Measurements from ENCODE around the gene ABCC1. TPM values are rescaled to one million over a fixed set of nuclear protein-coding genes. Genes with fewer than 3 reads are reported as not detected.

The ABCC1 gene
- polyA plus RNA-seq, 1 experiment, result 69.7 TPM

DNA sequence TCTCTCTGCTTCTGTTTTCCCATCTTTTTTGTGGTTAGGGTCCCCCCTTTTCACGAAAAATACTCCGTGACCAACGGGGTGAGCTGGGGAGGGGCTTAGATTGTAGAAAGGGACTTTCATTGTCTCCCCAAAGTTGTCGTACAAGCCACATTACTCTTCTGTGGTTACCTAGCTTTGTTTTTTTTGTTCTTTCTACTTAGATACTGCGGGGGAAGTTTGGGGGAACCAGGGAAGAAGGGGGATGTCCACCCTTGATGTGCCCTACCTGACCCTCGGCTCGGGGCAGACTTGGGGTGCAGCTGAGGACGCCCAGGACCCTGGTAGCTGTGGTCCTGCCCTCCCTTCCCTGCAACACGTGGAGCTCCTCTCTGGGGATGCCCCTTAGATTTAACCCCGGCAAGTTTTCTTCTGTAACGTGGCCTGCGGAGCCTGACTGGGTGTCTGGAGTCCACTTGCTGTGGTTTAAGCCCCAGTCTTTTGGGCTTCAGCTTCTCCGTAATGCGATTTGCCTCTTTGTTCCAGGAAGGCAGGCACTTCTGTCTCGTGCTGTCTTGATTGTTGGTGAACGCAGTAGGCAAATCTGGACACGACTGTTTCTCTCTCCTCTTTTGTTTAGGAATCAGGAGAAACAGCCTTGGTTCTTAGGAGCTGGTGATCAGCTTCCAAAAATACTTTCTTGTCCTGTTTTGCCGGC is 892 bp downstream of the ABCC1 start:
- POLR2A ChIA-PET, result interaction anchor here (0.8 to 1.4 kb wide), 4 partner anchors 34 to 71 kb away, joined by 3 to 6 read pairs (median 4); no protein-coding TSS in a partner anchor
- TF ChIP-seq, protein P1, sequence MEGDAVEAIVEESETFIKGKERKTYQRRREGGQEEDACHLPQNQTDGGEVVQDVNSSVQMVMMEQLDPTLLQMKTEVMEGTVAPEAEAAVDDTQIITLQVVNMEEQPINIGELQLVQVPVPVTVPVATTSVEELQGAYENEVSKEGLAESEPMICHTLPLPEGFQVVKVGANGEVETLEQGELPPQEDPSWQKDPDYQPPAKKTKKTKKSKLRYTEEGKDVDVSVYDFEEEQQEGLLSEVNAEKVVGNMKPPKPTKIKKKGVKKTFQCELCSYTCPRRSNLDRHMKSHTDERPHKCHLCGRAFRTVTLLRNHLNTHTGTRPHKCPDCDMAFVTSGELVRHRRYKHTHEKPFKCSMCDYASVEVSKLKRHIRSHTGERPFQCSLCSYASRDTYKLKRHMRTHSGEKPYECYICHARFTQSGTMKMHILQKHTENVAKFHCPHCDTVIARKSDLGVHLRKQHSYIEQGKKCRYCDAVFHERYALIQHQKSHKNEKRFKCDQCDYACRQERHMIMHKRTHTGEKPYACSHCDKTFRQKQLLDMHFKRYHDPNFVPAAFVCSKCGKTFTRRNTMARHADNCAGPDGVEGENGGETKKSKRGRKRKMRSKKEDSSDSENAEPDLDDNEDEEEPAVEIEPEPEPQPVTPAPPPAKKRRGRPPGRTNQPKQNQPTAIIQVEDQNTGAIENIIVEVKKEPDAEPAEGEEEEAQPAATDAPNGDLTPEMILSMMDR (IDR thresholded peaks at IDR 0.05; ENCODE audit: low read depth, low read length), result no peak
- CTCF ChIA-PET, result interaction anchor here (0.6 to 1.2 kb wide), 2 partner anchors 9 to 76 kb away, joined by 5 read pairs; no protein-coding TSS in a partner anchor

DNA sequence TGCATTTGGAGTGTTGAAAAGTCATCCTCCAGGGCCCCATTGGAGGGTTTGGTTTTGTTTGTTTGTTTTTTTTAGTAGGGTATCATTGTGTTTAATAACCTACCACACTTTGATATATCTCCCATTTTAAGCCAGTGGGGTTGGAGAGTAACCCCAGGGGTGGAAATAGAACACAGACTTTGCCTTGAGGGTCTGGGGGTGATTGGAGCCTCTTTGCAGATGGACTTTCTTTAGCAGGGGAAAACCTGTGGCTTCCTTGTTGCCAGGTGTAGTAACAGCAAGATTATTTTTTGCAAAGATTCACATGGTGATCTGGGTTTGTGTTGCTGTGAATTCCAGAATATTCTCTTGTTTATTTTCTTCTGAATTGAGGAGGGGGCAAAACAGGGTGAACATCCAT is 1.5 kb downstream of the ABCC1 start:
- Histone ChIP-seq H3K27me3 (ENCODE audit: control insufficient read depth, insufficient read depth, low read length) (no peaks in the 10 kb centered on the region), H3K4me3 (ENCODE audit: low read depth, low read length) (peak overlapping the region; percentile 97), H3K27ac (ENCODE audit: low read depth, low read length) (peak overlapping the region; percentile 77), H3K9me3 (ENCODE audit: control insufficient read depth, insufficient read depth, low read length) (no peaks in the 10 kb centered on the region)
- DNase-seq (ENCODE audit: low read depth, low spot score), result no peak
- ChIA-PET CTCF (interaction anchor here (1.2 kb wide), 1 partner anchor 76 kb away, joined by 5 read pairs; no protein-coding TSS in a partner anchor), POLR2A (interaction anchor here (1.0 to 1.4 kb wide), 2 partner anchors 33 to 71 kb away, joined by 3 to 4 read pairs; no protein-coding TSS in a partner anchor)
- TF ChIP-seq, protein P1 (IDR thresholded peaks at IDR 0.05; ENCODE audit: low read depth, low read length), result no peak

More for the DNA sequence above, 892 bp downstream of the ABCC1 start:
- peak overlapping the region; percentile 97 for H3K4me3 ChIP-seq (ENCODE audit: low read depth, low read length)
- H3K27ac ChIP-seq (ENCODE audit: low read depth, low read length), result peak overlapping the region; percentile 77
- no peaks in the 10 kb centered on the region for H3K9me3 ChIP-seq (ENCODE audit: control insufficient read depth, insufficient read depth, low read length)
- no peaks in the 10 kb centered on the region for H3K27me3 ChIP-seq (ENCODE audit: control insufficient read depth, insufficient read depth, low read length)
- DNase-seq (ENCODE audit: low read depth, low spot score), result no peak

DNA sequence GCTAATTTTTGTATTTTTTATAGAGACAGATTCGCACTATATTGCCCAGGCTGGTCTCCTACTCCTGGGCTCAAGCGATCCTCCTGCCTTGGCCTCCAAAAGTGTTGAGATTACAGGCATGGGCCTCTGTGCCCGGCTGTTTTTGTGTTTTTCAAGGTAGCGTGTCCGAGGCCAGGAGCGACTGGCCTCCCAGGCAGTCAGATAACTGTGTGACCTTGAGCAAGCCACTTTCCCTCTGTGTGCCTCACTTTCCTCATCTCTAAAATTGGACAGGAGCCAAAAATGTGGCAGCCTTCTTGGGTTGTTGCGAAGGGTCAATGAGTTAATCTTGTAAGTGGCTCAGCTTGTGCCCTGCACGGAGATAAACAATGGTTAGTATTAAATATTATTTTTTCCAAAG is 2.4 kb downstream of the ABCC1 start:
- Histone ChIP-seq H3K27me3 (ENCODE audit: control insufficient read depth, insufficient read depth, low read length) (no peaks in the 10 kb centered on the region), H3K27ac (ENCODE audit: low read depth, low read length) (no peak overlapping the region), H3K9me3 (ENCODE audit: control insufficient read depth, insufficient read depth, low read length) (no peaks in the 10 kb centered on the region), H3K4me3 (ENCODE audit: low read depth, low read length) (peak overlapping the region; percentile 97)
- TF ChIP-seq, protein P1 (IDR thresholded peaks at IDR 0.05; ENCODE audit: low read depth, low read length), result no peak
- ChIA-PET CTCF (no interaction called here), POLR2A (interaction anchor here (1.0 kb wide), 1 partner anchor 47 kb away, joined by 3 read pairs; no protein-coding TSS in a partner anchor)
- no peak for DNase-seq (ENCODE audit: low read depth, low spot score)

DNA sequence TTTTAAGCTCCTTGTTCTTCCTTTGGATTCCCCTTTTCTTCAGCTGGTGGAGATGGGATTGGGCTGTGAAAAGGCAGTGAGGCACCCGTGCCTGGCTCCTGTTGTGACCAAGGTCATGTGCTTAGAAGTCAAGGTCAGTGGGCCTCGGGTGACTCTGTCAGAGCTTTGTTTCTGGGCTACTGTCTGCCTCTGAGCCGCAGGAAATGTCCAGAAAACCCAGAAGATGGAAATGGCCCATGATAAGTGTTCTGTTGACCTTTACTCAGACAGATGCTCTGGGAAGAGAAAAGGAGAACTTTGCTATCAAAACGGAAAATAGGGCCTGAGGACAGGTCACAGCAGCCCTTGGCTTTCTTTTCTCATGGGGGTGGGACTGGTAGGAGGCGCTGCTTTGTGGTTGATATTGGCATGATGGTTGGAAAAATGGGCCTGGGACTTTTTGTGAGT is 2.9 kb downstream of the ABCC1 start:
- H3K27ac ChIP-seq (ENCODE audit: low read depth, low read length), result no peak overlapping the region
- POLR2A ChIA-PET, result interaction anchor here (1.0 kb wide), 1 partner anchor 46 kb away, joined by 3 read pairs; no protein-coding TSS in a partner anchor
- DNase-seq (ENCODE audit: low read depth, low spot score), result no peak

More for the DNA sequence above, 2.9 kb downstream of the ABCC1 start:
- TF ChIP-seq, protein P1 (IDR thresholded peaks at IDR 0.05; ENCODE audit: low read depth, low read length), result no peak
- CTCF ChIA-PET, result no interaction called here
- no peaks in the 10 kb centered on the region for H3K27me3 ChIP-seq (ENCODE audit: control insufficient read depth, insufficient read depth, low read length)
- no peaks in the 10 kb centered on the region for H3K9me3 ChIP-seq (ENCODE audit: control insufficient read depth, insufficient read depth, low read length)
- H3K4me3 ChIP-seq (ENCODE audit: low read depth, low read length), result peak overlapping the region; percentile 97

All from AG04450 (cell line).